Measurements from ENCODE around the gene TRMT2A. TPM values are rescaled to one million over a fixed set of nuclear protein-coding genes. Genes with fewer than 3 reads are reported as not detected.
A peak's percentile ranks its signal among the peaks of the same experiment; 100 is the strongest.

Gene TRMT2A
- total RNA-seq, 1 donor from 2014 or later, result 78.5 TPM

- Mint-ChIP-seq H3K9me3 (ENCODE audit: low read depth) (no peaks in the 10 kb centered on the region), H3K27me3 (no peaks in the 10 kb centered on the region), H3K36me3 (ENCODE audit: insufficient read depth) (peaks cover 9% of the 10 kb centered on the region), H3K27ac (no peak overlapping the region), H3K4me3 (ENCODE audit: low read depth) (no peak overlapping the region), H3K4me1 (ENCODE audit: low read depth) (peaks cover 2% of the 10 kb centered on the region)
- DNase-seq (ENCODE audit: low spot score, unreplicated experiment), result no peak
- TF ChIP-seq CTCF (IDR thresholded peaks at IDR 0.05; ENCODE audit: unreplicated experiment), result no peak
Measured at GRCh38 chr22:20110359-20110985, 6.6 kb downstream of the TRMT2A start.

GRCh38 chr22:20109411-20110358 lies 7.3 kb downstream of the TRMT2A start:
- Mint-ChIP-seq H3K27ac (peak overlapping the region; percentile 46), H3K4me3 (ENCODE audit: low read depth) (no peak overlapping the region)
- no peak for DNase-seq (ENCODE audit: low spot score, unreplicated experiment)

GRCh38 chr22:20108757-20109230 lies 8.2 kb downstream of the TRMT2A start:
- peaks cover 9% of the 10 kb centered on the region for H3K36me3 Mint-ChIP-seq (ENCODE audit: insufficient read depth)
- H3K4me3 Mint-ChIP-seq (ENCODE audit: low read depth), result no peak overlapping the region
- TF ChIP-seq CTCF (IDR thresholded peaks at IDR 0.05; ENCODE audit: unreplicated experiment), result no peak
- DNase-seq (ENCODE audit: low spot score, unreplicated experiment), result no peak
- no peaks in the 10 kb centered on the region for H3K4me1 Mint-ChIP-seq (ENCODE audit: low read depth)
- no peaks in the 10 kb centered on the region for H3K27me3 Mint-ChIP-seq
- no peaks in the 10 kb centered on the region for H3K9me3 Mint-ChIP-seq (ENCODE audit: low read depth)
- no peak overlapping the region for H3K27ac Mint-ChIP-seq

More at GRCh38 chr22:20109411-20110358, 7.3 kb downstream of the TRMT2A start:
- peaks cover 9% of the 10 kb centered on the region for H3K36me3 Mint-ChIP-seq (ENCODE audit: insufficient read depth)
- H3K27me3 Mint-ChIP-seq, result no peaks in the 10 kb centered on the region
- H3K4me1 Mint-ChIP-seq (ENCODE audit: low read depth), result no peaks in the 10 kb centered on the region
- TF ChIP-seq CTCF (IDR thresholded peaks at IDR 0.05; ENCODE audit: unreplicated experiment), result no peak
- H3K9me3 Mint-ChIP-seq (ENCODE audit: low read depth), result no peaks in the 10 kb centered on the region

GRCh38 chr22:20107951-20108756 lies 8.9 kb downstream of the TRMT2A start:
- DNase-seq (ENCODE audit: low spot score, unreplicated experiment), result no peak
- Mint-ChIP-seq H3K9me3 (ENCODE audit: low read depth) (no peaks in the 10 kb centered on the region), H3K36me3 (ENCODE audit: insufficient read depth) (peaks cover 9% of the 10 kb centered on the region), H3K27me3 (no peaks in the 10 kb centered on the region), H3K27ac (no peak overlapping the region), H3K4me3 (ENCODE audit: low read depth) (no peak overlapping the region), H3K4me1 (ENCODE audit: low read depth) (no peaks in the 10 kb centered on the region)
- TF ChIP-seq CTCF (IDR thresholded peaks at IDR 0.05; ENCODE audit: unreplicated experiment), result no peak

- H3K27me3 Mint-ChIP-seq, result no peaks in the 10 kb centered on the region
- H3K36me3 Mint-ChIP-seq (ENCODE audit: insufficient read depth), result peaks cover 10% of the 10 kb centered on the region
- H3K4me1 Mint-ChIP-seq (ENCODE audit: low read depth), result no peaks in the 10 kb centered on the region
- H3K9me3 Mint-ChIP-seq (ENCODE audit: low read depth), result no peaks in the 10 kb centered on the region
- no peak for DNase-seq (ENCODE audit: low spot score, unreplicated experiment)
- no peak for TF ChIP-seq CTCF (IDR thresholded peaks at IDR 0.05; ENCODE audit: unreplicated experiment)
- no peak overlapping the region for H3K4me3 Mint-ChIP-seq (ENCODE audit: low read depth)
- H3K27ac Mint-ChIP-seq, result no peak overlapping the region
Measured at GRCh38 chr22:20107471-20107901, 9.5 kb downstream of the TRMT2A start.
